Measurements from ENCODE around the gene HNRNPUL1.

HNRNPUL1 gene

DNA sequence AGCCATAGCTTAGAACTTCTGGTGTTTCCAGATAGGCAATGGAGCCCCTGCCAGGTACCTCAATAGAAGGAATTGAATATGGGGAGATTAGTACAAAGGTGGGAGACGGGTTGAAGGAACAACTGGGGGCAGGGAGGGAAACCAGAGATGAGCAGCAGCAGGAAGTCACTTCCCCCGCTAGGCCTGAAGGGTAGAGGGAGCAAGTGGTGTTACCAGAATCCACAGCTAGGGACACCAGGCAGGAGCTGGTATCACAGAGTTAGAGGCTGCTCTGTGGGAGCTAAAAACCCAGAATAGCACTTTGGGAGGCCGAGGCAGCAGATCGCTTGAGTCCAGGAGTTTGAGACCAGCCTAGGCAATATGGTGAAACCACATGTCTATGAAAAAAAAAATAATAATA lies 15.3 kb upstream of the HNRNPUL1 start:
- DNase-seq (ENCODE audit: low read depth): no peak
- TF ChIP-seq, protein P1, sequence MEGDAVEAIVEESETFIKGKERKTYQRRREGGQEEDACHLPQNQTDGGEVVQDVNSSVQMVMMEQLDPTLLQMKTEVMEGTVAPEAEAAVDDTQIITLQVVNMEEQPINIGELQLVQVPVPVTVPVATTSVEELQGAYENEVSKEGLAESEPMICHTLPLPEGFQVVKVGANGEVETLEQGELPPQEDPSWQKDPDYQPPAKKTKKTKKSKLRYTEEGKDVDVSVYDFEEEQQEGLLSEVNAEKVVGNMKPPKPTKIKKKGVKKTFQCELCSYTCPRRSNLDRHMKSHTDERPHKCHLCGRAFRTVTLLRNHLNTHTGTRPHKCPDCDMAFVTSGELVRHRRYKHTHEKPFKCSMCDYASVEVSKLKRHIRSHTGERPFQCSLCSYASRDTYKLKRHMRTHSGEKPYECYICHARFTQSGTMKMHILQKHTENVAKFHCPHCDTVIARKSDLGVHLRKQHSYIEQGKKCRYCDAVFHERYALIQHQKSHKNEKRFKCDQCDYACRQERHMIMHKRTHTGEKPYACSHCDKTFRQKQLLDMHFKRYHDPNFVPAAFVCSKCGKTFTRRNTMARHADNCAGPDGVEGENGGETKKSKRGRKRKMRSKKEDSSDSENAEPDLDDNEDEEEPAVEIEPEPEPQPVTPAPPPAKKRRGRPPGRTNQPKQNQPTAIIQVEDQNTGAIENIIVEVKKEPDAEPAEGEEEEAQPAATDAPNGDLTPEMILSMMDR (IDR thresholded peaks at IDR 0.05; ENCODE audit: low read length, missing control alignments): no peak
- H3K4me3 ChIP-seq (replicated peaks; ENCODE audit: low read depth, low read length): no peak overlapping the region

DNA sequence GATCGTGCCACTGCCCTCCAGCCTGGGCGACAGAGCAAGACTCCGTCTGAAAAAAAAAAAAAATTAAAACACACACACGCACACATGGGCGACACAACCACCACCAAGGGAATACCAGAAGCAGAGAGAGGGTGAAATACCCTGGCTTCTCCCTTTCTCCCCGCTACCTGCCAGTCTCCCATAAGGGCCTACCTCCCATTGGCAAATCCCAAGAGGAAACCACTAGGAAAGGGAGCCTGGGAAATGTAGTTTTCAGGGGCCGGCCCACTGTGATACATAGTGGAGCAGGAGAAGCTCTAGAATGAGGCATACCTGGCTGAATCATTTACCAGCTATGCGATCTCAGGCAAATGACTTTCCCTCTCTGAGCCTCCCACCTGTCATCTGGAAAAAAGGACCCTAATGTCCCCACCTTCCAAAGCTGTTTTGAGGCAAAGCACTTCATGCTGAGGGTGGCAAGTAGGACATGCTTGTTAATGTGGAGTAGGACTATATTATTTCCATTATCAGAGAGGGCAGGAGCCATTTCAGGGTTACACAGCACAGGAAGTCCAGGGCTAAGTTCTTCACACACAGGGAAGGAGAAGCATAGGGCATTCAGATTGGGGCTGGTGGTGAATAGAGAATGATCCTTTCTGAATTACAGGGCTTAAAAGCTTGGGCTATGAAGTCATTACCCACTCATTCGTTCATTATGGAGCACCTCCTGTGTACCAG lies 14.3 kb upstream of the HNRNPUL1 start:
- DNase-seq (ENCODE audit: low read depth): no peak
- TF ChIP-seq, protein P1 (IDR thresholded peaks at IDR 0.05; ENCODE audit: low read length, missing control alignments): no peak
- no peak overlapping the region for H3K4me3 ChIP-seq (replicated peaks; ENCODE audit: low read depth, low read length)

DNA sequence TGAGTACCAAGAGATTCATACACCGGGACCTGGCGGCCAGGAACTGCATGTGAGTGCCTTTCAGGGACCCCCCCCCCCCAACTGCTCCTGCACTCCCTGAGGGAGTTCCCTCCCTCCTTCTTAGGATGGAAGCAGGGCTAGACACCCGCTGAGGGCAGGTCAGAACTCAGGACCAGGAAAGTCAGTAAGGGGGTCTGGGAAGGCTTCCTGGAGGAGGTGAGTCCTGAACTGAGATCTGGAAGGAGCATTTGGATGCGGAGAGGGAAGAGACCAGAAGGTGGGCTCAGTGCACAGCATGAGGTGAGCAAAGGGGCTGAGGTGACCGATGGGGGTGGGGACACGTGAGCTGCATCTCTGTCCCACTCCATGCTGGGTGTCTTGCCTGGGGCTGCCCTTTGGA lies 10.5 kb upstream of the HNRNPUL1 start:
- no peak overlapping the region for H3K4me3 ChIP-seq (replicated peaks; ENCODE audit: low read depth, low read length)
- TF ChIP-seq, protein P1 (IDR thresholded peaks at IDR 0.05; ENCODE audit: low read length, missing control alignments): no peak
- DNase-seq (ENCODE audit: low read depth): no peak

- TF ChIP-seq, protein P1 (IDR thresholded peaks at IDR 0.05; ENCODE audit: low read length, missing control alignments): no peak
- no peak for DNase-seq (ENCODE audit: low read depth)
- no peak overlapping the region for H3K4me3 ChIP-seq (replicated peaks; ENCODE audit: low read depth, low read length)
Measured at GRCh38 chr19:41255171-41255570, 9.0 kb upstream of the HNRNPUL1 start.

DNA sequence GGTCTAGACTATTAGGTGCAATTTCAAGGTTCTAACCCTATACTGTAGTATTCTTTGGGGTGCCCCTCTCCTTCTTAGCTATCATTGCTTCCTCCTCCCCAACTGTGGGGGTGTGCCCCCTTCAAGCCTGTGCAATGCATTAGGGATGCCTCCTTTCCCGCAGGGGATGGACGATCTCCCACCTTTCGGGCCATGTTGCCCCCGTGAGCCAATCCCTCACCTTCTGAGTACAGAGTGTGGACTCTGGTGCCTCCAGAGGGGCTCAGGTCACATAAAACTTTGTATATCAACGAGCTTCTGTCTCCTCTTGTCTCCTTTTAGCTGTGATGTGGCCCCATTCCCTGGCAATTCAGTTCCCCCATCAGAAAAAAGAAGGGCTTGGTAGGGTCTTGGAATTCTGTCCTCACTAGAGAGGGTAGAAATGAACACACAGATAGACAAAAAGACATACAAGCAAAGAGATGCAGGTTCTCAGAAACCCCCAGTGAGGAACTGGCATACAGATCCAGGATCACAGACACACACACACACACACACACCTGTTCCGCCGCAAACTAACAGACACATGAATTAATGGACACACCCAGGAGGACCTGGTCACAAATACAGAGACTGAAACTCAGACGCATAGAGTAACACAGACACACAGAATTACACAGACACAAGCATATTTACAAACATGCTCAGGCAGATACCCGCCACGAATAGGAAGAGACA lies 2.5 kb upstream of the HNRNPUL1 start:
- peak overlapping the region; percentile 89 for H3K4me3 ChIP-seq (replicated peaks; ENCODE audit: low read depth, low read length)
- no peak for DNase-seq (ENCODE audit: low read depth)
- TF ChIP-seq, protein P1 (IDR thresholded peaks at IDR 0.05; ENCODE audit: low read length, missing control alignments): no peak

GRCh38 chr19:41263042-41263849 lies 926 bp upstream of the HNRNPUL1 start:
- TF ChIP-seq, protein P1 (IDR thresholded peaks at IDR 0.05; ENCODE audit: low read length, missing control alignments): no peak
- peak overlapping the region; percentile 89 for H3K4me3 ChIP-seq (replicated peaks; ENCODE audit: low read depth, low read length)
- DNase-seq (ENCODE audit: low read depth): peak; percentile 75

Measured in fibroblast of pulmonary artery (primary cell).